Activated CD8-positive, alpha-beta T cell treated with anti-CD3 and anti-CD28 coated beads, Interleukin-2, amount 10 ng/mL, durations not matched to agents 7 days and 5 days (primary cell): Measurements from ENCODE around the gene PHF14. TPM values are rescaled to one million over a fixed set of nuclear protein-coding genes. Genes with fewer than 3 reads are reported as not detected.

ENCODE experiments used
- ATAC-seq: fragments of 150-1000 bp; cut with Tn5 transposase; one replicate; pipeline ENCODE4 v1.10.0; 2021; ENCODE audit warnings: moderate library complexity
- CTCF ChIA-PET: fragments of 350-600 bp; sonication (Branson Sonifier 250); formaldehyde crosslinking; loops from one replicate; lab custom pipeline; 2021; ENCODE audit warnings: antibody characterized with exemption; lab: Charles Lee
- POLR2A ChIA-PET: fragments of 350-600 bp; sonication (Branson Sonifier 250); formaldehyde crosslinking; loops from one replicate; lab custom pipeline; 2021; ENCODE audit warnings: antibody characterized with exemption; lab: Charles Lee
- DNase-seq: peaks from one replicate; pipeline ENCODE4 v3.0.0-alpha.2; 2020
- H3K27ac Mint-ChIP-seq: one replicate; pipeline ENCODE4 v1.8.0; 2021; ENCODE audit warnings: mild to moderate bottlenecking, mixed read lengths
- H3K27me3 Mint-ChIP-seq: one replicate; pipeline ENCODE4 v1.8.0; 2021; ENCODE audit warnings: low read depth, mixed read lengths
- H3K36me3 Mint-ChIP-seq: one replicate; pipeline ENCODE4 v1.8.0; 2021; ENCODE audit warnings: low read depth, mixed read lengths
- H3K4me1 Mint-ChIP-seq: one replicate; pipeline ENCODE4 v1.8.0; 2021; ENCODE audit warnings: low read depth, mixed read lengths
- H3K4me3 Mint-ChIP-seq: one replicate; pipeline ENCODE4 v1.8.0; 2021; ENCODE audit warnings: mild to moderate bottlenecking, mixed read lengths
- H3K9me3 Mint-ChIP-seq: one replicate; pipeline ENCODE4 v1.8.0; 2022; ENCODE audit warnings: mixed read lengths; ENCODE audit not compliant: insufficient read depth
- total RNA-seq, 2 experiments: library from RNA; stranded (reverse); gene quantifications; one replicate each; pipeline ENCODE4 v1.2.3, GENCODE V29; 2021

PHF14 gene
- total RNA-seq, 2 experiments from 2014 or later, result 32.1 to 37.8 TPM

GRCh38 chr7:11196143-11196542 lies 222.5 kb downstream of the PHF14 start:
- Mint-ChIP-seq H3K27me3 (peaks cover 12% of the 10 kb centered on the region), H3K9me3 (no peaks in the 10 kb centered on the region), H3K36me3 (no peaks in the 10 kb centered on the region), H3K27ac (no peak overlapping the region), H3K4me3 (no peak overlapping the region), H3K4me1 (peaks cover 2% of the 10 kb centered on the region)
- ChIA-PET POLR2A (no interaction called here), CTCF (no interaction called here)
- ATAC-seq (no peak), DNase-seq (no peak)

- H3K4me3 Mint-ChIP-seq, result no peak overlapping the region
- CTCF ChIA-PET, result interaction anchor here (1.4 kb wide), 1 partner anchor 9 kb away, joined by 4 read pairs; no protein-coding TSS in a partner anchor
- H3K4me1 Mint-ChIP-seq, result no peaks in the 10 kb centered on the region
- ATAC-seq, result no peak
- H3K36me3 Mint-ChIP-seq, result no peaks in the 10 kb centered on the region
- H3K27me3 Mint-ChIP-seq, result no peaks in the 10 kb centered on the region
- DNase-seq, result no peak
- POLR2A ChIA-PET, result no interaction called here
- no peaks in the 10 kb centered on the region for H3K9me3 Mint-ChIP-seq
- no peak overlapping the region for H3K27ac Mint-ChIP-seq
These were observed 229.6 kb downstream of the PHF14 start for GRCh38 chr7:11203224-11203623.

DNA sequence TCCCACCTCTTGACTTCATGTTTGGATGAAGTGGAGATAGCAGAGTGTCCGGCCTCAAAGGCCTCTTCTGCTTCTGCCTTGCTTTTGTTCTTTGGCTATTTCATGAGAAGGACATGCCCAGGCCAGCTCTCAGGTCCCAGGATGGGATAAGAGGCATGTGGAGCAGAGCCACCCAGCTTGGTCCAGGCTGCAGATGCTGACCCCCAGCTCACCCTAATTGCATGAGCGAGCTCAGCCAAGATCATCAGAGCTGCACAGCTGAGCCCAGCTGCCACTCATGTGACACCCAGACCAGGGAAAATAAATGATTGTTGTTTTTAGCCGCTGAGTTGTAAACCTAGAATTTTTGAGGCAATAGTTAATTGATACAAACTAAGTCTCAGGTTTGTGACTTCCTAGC lies 230.0 kb downstream of the PHF14 start:
- ChIA-PET CTCF (interaction anchor here (1.4 kb wide), 1 partner anchor 8 kb away, joined by 4 read pairs; no protein-coding TSS in a partner anchor), POLR2A (no interaction called here)
- Mint-ChIP-seq H3K9me3 (no peaks in the 10 kb centered on the region), H3K27me3 (no peaks in the 10 kb centered on the region), H3K4me3 (no peak overlapping the region), H3K27ac (no peak overlapping the region), H3K36me3 (no peaks in the 10 kb centered on the region), H3K4me1 (no peaks in the 10 kb centered on the region)
- ATAC-seq (no peak), DNase-seq (no peak)

DNA sequence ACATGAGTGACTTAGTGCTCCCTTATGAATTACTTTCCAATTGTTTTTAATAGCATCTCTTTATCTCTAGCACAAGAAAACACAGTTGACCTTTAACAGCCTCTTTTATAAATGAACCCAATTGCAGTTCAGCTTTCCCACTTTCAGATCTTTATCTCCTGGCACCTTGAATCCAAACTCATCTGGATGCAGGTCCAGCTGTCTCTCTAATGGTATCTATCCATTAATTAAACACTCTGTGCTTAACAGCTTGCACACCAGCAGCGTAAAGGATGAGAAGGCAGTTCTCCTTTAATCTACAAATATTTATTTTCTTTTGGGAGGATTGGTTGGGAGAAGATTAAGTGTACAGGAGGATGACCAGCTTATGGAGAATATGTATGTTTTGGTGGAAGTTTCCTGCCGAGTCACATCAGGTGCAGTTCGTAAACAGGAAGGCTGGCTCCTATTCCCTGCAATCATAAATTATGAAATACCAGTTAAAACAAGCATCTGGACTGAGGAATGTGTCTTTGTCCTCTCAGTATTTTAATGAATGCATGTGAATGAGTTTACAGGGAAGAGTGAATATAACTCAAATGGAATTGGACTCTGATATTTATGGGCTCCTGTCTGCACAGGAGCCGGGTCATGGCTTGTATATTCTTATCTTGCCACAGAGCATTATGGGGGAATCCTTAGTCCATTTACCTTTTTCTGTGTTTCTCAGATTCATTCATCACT lies 232.7 kb downstream of the PHF14 start:
- ChIA-PET POLR2A (no interaction called here), CTCF (no interaction called here)
- H3K36me3 Mint-ChIP-seq, result no peaks in the 10 kb centered on the region
- H3K9me3 Mint-ChIP-seq, result no peaks in the 10 kb centered on the region
- ATAC-seq, result no peak
- H3K4me1 Mint-ChIP-seq, result no peaks in the 10 kb centered on the region
- H3K27me3 Mint-ChIP-seq, result no peaks in the 10 kb centered on the region
- no peak for DNase-seq
- no peak overlapping the region for H3K4me3 Mint-ChIP-seq
- no peak overlapping the region for H3K27ac Mint-ChIP-seq

DNA sequence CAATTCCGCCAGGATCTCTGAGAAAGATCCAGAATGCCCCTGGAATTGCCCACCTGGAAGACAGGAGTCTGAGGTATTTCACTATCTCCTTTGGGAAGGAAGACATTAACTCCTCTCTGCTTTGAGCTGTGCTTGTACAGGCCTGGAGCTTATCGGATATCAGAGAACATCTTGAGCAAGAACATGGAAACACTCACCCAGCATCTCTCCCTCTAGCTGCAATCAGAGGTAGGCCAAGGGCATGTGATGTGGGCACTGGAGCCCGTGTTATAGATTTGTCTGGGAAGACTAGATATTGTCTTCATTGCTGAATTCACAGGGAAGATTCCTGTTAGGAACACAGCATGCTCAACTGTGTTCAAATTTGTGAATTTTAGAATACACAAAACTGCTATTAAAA lies 233.9 kb downstream of the PHF14 start:
- Mint-ChIP-seq H3K4me1 (no peaks in the 10 kb centered on the region), H3K9me3 (no peaks in the 10 kb centered on the region), H3K36me3 (no peaks in the 10 kb centered on the region), H3K27ac (no peak overlapping the region), H3K27me3 (no peaks in the 10 kb centered on the region), H3K4me3 (no peak overlapping the region)
- ATAC-seq (no peak), DNase-seq (no peak)
- ChIA-PET POLR2A (no interaction called here), CTCF (no interaction called here)

DNA sequence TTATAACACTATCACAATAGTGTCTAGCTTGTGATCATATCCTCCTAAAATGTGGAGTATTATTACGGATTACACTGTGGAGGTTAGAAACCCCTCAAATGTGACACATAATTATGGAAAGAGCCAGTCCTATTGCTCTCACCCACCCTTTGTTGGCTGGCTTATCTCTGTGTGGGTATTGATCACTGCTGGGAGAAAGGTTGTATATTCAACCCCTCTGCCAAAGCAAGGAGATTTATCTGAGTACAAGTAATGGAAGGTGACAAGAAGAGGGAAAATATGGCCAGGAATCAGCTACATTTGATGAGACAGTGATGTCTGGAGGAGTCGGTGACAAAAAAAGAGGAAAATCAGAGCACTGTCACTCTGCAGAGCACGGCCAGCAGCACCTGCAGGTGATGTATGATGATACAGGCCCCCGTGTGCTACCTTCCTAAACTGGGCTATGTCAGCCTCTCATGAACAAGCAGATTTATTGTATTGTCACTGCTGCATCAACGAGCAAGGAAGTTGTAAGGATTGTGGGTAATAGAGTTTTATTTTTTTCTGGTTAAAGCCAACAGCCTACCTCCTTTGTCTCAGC lies 235.3 kb downstream of the PHF14 start:
- Mint-ChIP-seq H3K4me3 (no peak overlapping the region), H3K36me3 (no peaks in the 10 kb centered on the region), H3K27me3 (no peaks in the 10 kb centered on the region), H3K9me3 (no peaks in the 10 kb centered on the region), H3K4me1 (no peaks in the 10 kb centered on the region), H3K27ac (no peak overlapping the region)
- CTCF ChIA-PET, result no interaction called here
- DNase-seq (no peak), ATAC-seq (no peak)
- POLR2A ChIA-PET, result no interaction called here

DNA sequence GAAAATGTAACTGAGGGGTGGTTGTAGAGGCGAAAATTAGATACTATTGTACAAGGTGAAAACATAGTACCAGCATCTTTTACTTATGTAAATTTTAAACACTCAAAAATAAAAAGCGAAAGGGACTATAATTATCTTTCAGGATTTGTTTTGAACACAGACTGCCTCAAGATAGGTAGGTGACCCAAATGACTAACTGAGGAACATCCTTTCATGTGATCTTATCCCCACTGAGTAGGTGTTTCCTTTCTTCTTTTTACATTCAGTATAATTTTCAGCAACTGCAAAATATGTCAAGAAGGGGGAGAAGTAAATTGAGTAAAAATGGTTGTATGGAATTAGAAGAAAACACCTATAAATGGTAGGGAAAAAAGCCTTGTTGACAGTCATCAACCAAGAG lies 236.7 kb downstream of the PHF14 start:
- Mint-ChIP-seq H3K4me3 (no peak overlapping the region), H3K27me3 (peaks cover under 1% of the 10 kb centered on the region), H3K27ac (no peak overlapping the region), H3K36me3 (no peaks in the 10 kb centered on the region), H3K4me1 (no peaks in the 10 kb centered on the region), H3K9me3 (no peaks in the 10 kb centered on the region)
- ChIA-PET POLR2A (no interaction called here), CTCF (interaction anchor here (1.1 to 3.5 kb wide), 3 partner anchors 17 to 34 kb away, joined by 3 to 19 read pairs (median 9); no protein-coding TSS in a partner anchor)
- DNase-seq, result no peak
- ATAC-seq, result no peak

GRCh38 chr7:11212080-11212711 lies 238.5 kb downstream of the PHF14 start:
- Mint-ChIP-seq H3K27me3 (peaks cover 4% of the 10 kb centered on the region), H3K4me3 (no peak overlapping the region), H3K36me3 (no peaks in the 10 kb centered on the region), H3K9me3 (no peaks in the 10 kb centered on the region), H3K27ac (no peak overlapping the region), H3K4me1 (no peaks in the 10 kb centered on the region)
- POLR2A ChIA-PET, result no interaction called here
- peak; percentile 65 for DNase-seq
- CTCF ChIA-PET, result interaction anchor here (0.8 to 3.5 kb wide), 20 partner anchors 9 to 323 kb away, joined by 3 to 19 read pairs (median 4); a partner anchor contains a TSS
- ATAC-seq, result peak; percentile 75

- Mint-ChIP-seq H3K36me3 (no peaks in the 10 kb centered on the region), H3K4me1 (no peaks in the 10 kb centered on the region), H3K4me3 (no peak overlapping the region), H3K9me3 (no peaks in the 10 kb centered on the region), H3K27ac (no peak overlapping the region), H3K27me3 (peaks cover 4% of the 10 kb centered on the region)
- ATAC-seq (no peak), DNase-seq (no peak)
- ChIA-PET POLR2A (no interaction called here), CTCF (interaction anchor here (0.8 to 3.5 kb wide), 12 partner anchors 15 to 274 kb away, joined by 3 to 19 read pairs (median 4); a partner anchor contains a TSS)
These were observed 239.1 kb downstream of the PHF14 start for GRCh38 chr7:11212816-11213215.

DNA sequence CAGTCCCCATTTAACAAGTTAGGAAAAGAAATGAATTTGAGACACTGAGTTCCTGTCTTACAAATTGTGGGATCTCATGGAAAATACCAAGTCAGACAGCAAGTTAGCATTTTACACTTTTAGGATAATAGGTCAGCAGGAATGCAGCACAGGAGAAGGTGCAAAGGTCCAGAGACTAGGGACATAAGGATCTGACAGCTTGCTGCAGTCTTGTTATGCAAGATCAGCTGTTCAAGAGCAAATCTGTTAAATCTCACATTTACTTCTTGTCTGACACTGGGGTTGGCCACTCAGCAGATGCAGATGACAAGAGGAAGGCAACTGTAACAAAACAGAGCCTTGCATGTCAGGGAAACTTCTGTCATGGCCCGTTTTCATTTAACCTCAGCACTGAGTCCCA lies 239.6 kb downstream of the PHF14 start:
- Mint-ChIP-seq H3K27ac (no peak overlapping the region), H3K4me3 (no peak overlapping the region), H3K27me3 (peaks cover 4% of the 10 kb centered on the region), H3K4me1 (no peaks in the 10 kb centered on the region), H3K36me3 (no peaks in the 10 kb centered on the region), H3K9me3 (no peaks in the 10 kb centered on the region)
- ChIA-PET CTCF (interaction anchor here (1.8 to 3.5 kb wide), 2 partner anchors 14 to 20 kb away, joined by 5 to 19 read pairs; no protein-coding TSS in a partner anchor), POLR2A (no interaction called here)
- DNase-seq (no peak), ATAC-seq (no peak)

- H3K4me3 Mint-ChIP-seq, result no peak overlapping the region
- ChIA-PET CTCF (no interaction called here), POLR2A (no interaction called here)
- H3K36me3 Mint-ChIP-seq, result no peaks in the 10 kb centered on the region
- H3K4me1 Mint-ChIP-seq, result no peaks in the 10 kb centered on the region
- peaks cover 8% of the 10 kb centered on the region for H3K27me3 Mint-ChIP-seq
- no peak overlapping the region for H3K27ac Mint-ChIP-seq
- ATAC-seq (no peak), DNase-seq (no peak)
- H3K9me3 Mint-ChIP-seq, result no peaks in the 10 kb centered on the region
These were observed 242.6 kb downstream of the PHF14 start for GRCh38 chr7:11216276-11216675.
